Measurements from ENCODE around the gene PTF1A.

DNA sequence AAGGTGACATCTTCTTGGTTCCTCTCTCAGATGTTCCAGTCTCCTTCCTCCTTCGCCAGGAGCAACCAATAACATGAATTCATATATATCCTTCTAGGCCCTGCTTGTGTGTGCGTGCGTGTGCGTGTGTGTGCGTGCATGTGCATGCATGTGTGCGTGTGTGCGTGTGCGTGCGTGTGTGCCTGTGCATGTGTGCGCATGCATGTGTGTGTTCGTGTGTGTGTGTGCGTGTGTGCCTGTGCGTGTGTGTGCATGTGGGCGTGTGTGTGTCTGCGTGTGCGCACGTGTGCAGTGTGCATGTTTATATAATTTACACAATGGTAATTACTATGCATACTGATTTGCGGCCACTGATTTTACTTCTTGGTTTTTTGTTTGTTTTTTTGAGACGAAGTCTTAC, 43.9 kb upstream of the PTF1A start:
- TF ChIP-seq, protein P1, sequence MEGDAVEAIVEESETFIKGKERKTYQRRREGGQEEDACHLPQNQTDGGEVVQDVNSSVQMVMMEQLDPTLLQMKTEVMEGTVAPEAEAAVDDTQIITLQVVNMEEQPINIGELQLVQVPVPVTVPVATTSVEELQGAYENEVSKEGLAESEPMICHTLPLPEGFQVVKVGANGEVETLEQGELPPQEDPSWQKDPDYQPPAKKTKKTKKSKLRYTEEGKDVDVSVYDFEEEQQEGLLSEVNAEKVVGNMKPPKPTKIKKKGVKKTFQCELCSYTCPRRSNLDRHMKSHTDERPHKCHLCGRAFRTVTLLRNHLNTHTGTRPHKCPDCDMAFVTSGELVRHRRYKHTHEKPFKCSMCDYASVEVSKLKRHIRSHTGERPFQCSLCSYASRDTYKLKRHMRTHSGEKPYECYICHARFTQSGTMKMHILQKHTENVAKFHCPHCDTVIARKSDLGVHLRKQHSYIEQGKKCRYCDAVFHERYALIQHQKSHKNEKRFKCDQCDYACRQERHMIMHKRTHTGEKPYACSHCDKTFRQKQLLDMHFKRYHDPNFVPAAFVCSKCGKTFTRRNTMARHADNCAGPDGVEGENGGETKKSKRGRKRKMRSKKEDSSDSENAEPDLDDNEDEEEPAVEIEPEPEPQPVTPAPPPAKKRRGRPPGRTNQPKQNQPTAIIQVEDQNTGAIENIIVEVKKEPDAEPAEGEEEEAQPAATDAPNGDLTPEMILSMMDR (IDR thresholded peaks at IDR 0.05; ENCODE audit: low read depth, low read length), result no peak
- no peak for TF ChIP-seq EZH2phosphoT487 (IDR thresholded peaks at IDR 0.05; ENCODE audit: low read depth)
